Spleen (tissue), 7 donors: ENCODE measurements around the gene KRTAP1-4.

Experiments
- POLR2AphosphoS5 ChIP-seq, 3 donors: sonication (generic); formaldehyde crosslinking; IDR thresholded peaks; one replicate each; pipeline ENCODE4 v1.5.1; 2017; ENCODE audit warnings: antibody characterized with exemption in 3 of 3
- TF ChIP-seq, protein P1 (sequence below), 11 experiments: fragments of 200-600 bp in 7 of 11; fragments of 450-650 bp in 4 of 11; sonication (generic) in 4 of 11; IDR thresholded peaks in 8 of 11; conservative IDR thresholded peaks in 3 of 11; 1 replicate in 7 of 11; 2 replicates in 4 of 11; pipeline versions ENCODE4 v1.4.0 to v1.8.0; 2016 to 2021; ENCODE audit warnings: antibody characterized with exemption in 11 of 11, inconsistent platforms in 4 of 11, mild to moderate bottlenecking in 1 of 11
- donor health status: DM: no; HTN: no; CAD: no; lungs with moderate emphysema.
- donor health status: DM: no; HTN: no; CAD: no.
- donor health status: DM: no; HTN: no; CAD: no.

DNA sequence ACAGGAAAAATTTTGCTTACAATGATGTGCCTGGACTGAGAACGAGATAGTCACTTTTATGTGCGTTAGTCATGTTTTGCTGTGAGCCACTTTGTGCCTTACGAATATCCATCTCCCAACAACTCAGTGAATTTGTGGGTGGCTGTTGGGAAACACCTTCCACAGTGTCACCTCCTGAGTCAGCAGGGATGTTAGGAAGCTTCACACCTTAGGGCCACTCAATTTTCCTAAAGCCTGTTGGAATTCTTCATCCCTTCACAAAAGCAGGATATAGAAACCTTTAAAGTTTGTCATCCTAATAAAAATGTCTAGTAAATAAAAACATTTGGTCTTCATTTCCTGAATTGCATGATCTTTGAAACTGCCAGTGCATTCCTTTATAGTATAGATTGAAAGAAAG, 16.8 kb downstream of the KRTAP1-4 start:
- TF ChIP-seq, protein P1, sequence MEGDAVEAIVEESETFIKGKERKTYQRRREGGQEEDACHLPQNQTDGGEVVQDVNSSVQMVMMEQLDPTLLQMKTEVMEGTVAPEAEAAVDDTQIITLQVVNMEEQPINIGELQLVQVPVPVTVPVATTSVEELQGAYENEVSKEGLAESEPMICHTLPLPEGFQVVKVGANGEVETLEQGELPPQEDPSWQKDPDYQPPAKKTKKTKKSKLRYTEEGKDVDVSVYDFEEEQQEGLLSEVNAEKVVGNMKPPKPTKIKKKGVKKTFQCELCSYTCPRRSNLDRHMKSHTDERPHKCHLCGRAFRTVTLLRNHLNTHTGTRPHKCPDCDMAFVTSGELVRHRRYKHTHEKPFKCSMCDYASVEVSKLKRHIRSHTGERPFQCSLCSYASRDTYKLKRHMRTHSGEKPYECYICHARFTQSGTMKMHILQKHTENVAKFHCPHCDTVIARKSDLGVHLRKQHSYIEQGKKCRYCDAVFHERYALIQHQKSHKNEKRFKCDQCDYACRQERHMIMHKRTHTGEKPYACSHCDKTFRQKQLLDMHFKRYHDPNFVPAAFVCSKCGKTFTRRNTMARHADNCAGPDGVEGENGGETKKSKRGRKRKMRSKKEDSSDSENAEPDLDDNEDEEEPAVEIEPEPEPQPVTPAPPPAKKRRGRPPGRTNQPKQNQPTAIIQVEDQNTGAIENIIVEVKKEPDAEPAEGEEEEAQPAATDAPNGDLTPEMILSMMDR (IDR thresholded peaks at IDR 0.05 in 8 of 11, conservative IDR thresholded peaks at IDR 0.05 in 3 of 11), result no peak
- no peak for TF ChIP-seq POLR2AphosphoS5 (IDR thresholded peaks at IDR 0.05)
